ENCODE results near the gene GPATCH1. TPM values are rescaled to one million over a fixed set of nuclear protein-coding genes. Genes with fewer than 3 reads are reported as not detected.
"Not testable (repeated sequence)": the region's sequence is repeated elsewhere in the genome, so short reads cannot be mapped to it uniquely, and the experiment has no call there.

Gene GPATCH1
- total RNA-seq, 6 experiments from 2014 or later: 5.9 to 7.8 (median 7.0) TPM

DNA sequence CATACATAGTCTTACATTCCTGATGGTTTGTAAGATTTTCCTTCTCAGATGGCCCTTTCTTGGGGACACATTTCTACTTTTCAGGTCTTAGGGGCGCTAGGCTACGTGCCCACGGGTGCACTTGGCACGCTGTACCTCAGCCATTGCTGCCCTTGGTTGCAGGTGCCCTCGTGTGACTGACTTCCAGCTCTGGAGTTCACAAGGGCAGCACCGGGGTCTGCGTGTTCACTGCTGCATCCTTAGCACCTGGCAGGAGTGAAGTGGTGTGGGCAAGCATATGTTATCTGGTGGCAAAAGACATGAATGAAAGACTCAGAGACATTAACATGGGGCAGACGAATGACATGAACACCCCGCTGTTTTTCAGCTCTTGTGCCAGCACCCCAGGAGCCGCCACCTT lies 37.7 kb downstream of the GPATCH1 start:
- Mint-ChIP-seq H3K9me3 (no peaks in the 10 kb centered on the region), H3K4me1 (ENCODE audit: low read depth) (no peaks in the 10 kb centered on the region), H3K36me3 (ENCODE audit: low read depth) (peaks cover 7% of the 10 kb centered on the region; the same call in 1 of the 2 replicates), H3K4me3 (no peak overlapping the region), H3K27me3 (ENCODE audit: insufficient read depth) (no peaks in the 10 kb centered on the region), H3K27ac (no peak overlapping the region)
- TF ChIP-seq, protein P1, sequence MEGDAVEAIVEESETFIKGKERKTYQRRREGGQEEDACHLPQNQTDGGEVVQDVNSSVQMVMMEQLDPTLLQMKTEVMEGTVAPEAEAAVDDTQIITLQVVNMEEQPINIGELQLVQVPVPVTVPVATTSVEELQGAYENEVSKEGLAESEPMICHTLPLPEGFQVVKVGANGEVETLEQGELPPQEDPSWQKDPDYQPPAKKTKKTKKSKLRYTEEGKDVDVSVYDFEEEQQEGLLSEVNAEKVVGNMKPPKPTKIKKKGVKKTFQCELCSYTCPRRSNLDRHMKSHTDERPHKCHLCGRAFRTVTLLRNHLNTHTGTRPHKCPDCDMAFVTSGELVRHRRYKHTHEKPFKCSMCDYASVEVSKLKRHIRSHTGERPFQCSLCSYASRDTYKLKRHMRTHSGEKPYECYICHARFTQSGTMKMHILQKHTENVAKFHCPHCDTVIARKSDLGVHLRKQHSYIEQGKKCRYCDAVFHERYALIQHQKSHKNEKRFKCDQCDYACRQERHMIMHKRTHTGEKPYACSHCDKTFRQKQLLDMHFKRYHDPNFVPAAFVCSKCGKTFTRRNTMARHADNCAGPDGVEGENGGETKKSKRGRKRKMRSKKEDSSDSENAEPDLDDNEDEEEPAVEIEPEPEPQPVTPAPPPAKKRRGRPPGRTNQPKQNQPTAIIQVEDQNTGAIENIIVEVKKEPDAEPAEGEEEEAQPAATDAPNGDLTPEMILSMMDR (IDR thresholded peaks at IDR 0.05): no peak
- DNase-seq: no peak

DNA sequence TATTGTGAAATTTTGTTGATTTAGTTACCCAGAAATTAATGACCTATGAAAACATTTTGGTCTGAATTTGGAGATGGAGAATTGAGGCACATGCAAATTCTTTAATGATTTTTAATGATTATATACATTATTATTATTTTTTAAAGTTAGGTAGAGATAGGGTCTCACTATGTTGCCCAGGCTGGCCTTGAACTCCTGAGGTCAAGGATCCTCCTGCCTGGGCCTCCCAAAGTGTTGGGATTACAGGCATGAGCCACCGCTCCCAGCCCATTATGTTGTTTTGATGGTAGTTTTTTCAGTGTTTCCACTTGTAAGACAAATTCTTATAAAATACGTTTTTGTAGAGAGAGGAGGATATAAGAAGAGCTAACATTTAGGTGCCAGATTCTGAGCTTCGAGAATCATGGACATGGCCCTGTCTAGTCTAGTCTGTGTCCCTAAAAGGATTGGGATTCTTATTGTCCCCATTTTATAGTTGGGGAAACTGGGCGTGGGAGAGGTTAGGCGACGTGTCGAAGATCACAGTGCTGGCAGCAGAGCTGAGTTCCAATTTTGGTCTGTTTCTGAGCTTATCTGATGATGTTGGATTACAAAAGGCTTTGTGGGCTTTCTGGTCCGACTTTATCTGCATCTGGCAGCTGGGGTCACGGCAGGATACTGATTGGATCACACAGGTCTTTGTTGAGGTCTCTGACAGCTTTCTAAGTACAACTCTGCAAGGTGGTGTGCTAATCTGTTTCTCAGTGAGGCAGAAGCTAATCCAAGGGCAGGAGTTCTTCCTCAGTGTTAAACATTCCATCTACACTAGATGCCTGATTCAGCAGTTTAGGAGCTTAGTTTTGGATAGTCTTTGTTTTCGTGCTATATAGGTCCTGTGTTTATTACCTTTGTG lies 43.5 kb downstream of the GPATCH1 start:
- H3K4me3 Mint-ChIP-seq: no peak overlapping the region
- H3K27ac Mint-ChIP-seq: no peak overlapping the region
- TF ChIP-seq, protein P1 (IDR thresholded peaks at IDR 0.05): no peak
- peaks cover 8% of the 10 kb centered on the region; the same call in 1 of the 2 replicates for H3K36me3 Mint-ChIP-seq (ENCODE audit: low read depth)
- H3K9me3 Mint-ChIP-seq: no peaks in the 10 kb centered on the region
- no peak for DNase-seq
- H3K27me3 Mint-ChIP-seq (ENCODE audit: insufficient read depth): no peaks in the 10 kb centered on the region
- peaks cover 7% of the 10 kb centered on the region; the same call in 1 of the 2 replicates for H3K4me1 Mint-ChIP-seq (ENCODE audit: low read depth)

GRCh38 chr19:33125929-33126388 lies 45.0 kb downstream of the GPATCH1 start:
- H3K36me3 Mint-ChIP-seq (ENCODE audit: low read depth): peaks cover 8% of the 10 kb centered on the region; the same call in 1 of the 2 replicates
- TF ChIP-seq, protein P1 (IDR thresholded peaks at IDR 0.05): peak; percentile 91
- DNase-seq: peak; percentile 53

DNA sequence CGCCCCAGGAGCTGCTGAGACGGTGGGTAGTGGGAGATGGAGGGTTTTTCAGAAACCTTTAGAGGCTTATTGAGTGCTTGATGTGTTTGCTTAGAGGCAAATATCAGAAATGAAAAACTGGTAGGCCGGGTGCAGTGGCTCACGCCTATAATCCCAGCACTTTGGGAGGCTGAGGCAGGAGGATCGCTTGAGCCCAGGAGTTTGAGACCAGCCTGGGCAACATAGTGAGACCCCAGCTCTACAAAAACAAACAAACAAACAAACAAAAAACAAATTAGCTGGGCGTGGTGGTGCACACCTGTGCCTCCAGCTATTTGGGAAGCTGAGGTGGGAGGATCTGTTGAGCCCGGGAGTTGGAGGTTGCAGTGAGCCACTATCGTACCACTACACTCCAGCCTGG lies 45.7 kb downstream of the GPATCH1 start:
- not testable (repeated sequence) for H3K27ac Mint-ChIP-seq; DNase-seq; H3K4me1 Mint-ChIP-seq (ENCODE audit: low read depth); H3K9me3 Mint-ChIP-seq; H3K4me3 Mint-ChIP-seq; H3K27me3 Mint-ChIP-seq (ENCODE audit: insufficient read depth); H3K36me3 Mint-ChIP-seq (ENCODE audit: low read depth)

More at GRCh38 chr19:33125929-33126388, 45.0 kb downstream of the GPATCH1 start:
- Mint-ChIP-seq H3K27me3 (ENCODE audit: insufficient read depth) (no peaks in the 10 kb centered on the region), H3K4me1 (ENCODE audit: low read depth) (peaks cover 7% of the 10 kb centered on the region; the same call in 1 of the 2 replicates), H3K4me3 (no peak overlapping the region), H3K27ac (no peak overlapping the region), H3K9me3 (no peaks in the 10 kb centered on the region)

DNA sequence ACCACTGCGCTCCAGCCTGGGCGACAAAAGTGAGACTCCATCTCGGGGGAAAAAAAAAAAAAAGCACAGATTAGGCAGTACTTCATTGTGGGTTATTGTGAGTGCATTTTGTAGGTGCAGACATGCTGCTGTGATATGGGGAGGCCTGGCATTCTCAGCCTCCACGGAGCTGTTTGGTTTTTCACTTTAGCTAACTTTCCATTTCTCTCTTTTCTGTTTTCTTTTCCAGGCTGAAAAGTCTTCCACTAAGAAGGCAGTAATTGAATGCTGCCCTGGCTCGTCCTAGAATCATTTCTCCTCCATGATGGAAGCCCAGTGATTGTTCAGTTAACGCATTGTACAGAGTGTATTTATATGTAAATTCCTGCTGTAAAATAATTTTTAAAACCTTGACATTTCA lies 48.9 kb downstream of the GPATCH1 start:
- Mint-ChIP-seq H3K27ac (no peak overlapping the region), H3K4me3 (no peak overlapping the region), H3K27me3 (ENCODE audit: insufficient read depth) (no peaks in the 10 kb centered on the region), H3K4me1 (ENCODE audit: low read depth) (peaks cover 13% of the 10 kb centered on the region), H3K36me3 (ENCODE audit: low read depth) (peaks cover 8% of the 10 kb centered on the region; the same call in 1 of the 2 replicates), H3K9me3 (no peaks in the 10 kb centered on the region)
- TF ChIP-seq, protein P1 (IDR thresholded peaks at IDR 0.05): no peak
- DNase-seq: no peak

DNA sequence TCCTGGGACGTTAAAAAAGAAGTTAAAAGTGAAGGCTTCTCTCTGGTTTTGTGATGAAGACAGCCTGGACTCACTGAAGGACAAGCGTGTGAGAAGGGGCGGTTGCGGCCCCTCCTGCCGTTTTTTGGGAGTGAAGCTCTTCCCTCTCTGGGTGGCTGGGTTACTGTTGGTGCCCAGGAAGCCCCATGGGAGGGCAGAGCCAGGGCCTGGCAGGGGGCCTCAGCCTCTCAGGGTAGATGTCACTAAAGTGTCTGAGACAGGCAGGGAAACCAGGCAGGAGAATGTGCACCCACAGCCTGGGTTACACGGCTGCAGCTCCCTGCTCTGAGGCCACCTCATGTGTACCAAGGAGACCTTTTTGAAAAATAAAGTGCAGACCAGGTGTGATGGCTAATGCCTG lies 49.5 kb downstream of the GPATCH1 start:
- peaks cover 13% of the 10 kb centered on the region for H3K4me1 Mint-ChIP-seq (ENCODE audit: low read depth)
- H3K27ac Mint-ChIP-seq: no peak overlapping the region
- H3K9me3 Mint-ChIP-seq: no peaks in the 10 kb centered on the region
- TF ChIP-seq, protein P1 (IDR thresholded peaks at IDR 0.05): no peak
- no peak overlapping the region for H3K4me3 Mint-ChIP-seq
- DNase-seq: no peak
- H3K27me3 Mint-ChIP-seq (ENCODE audit: insufficient read depth): no peaks in the 10 kb centered on the region
- H3K36me3 Mint-ChIP-seq (ENCODE audit: low read depth): peaks cover 8% of the 10 kb centered on the region; the same call in 1 of the 2 replicates
